Activated CD8-positive, alpha-beta memory T cell treated with anti-CD3 and anti-CD28 coated beads for 24 hours (primary cell): Measurements from ENCODE around the gene PGAP6.

Source experiments
- DNase-seq: peaks from one replicate; pipeline ENCODE4 v3.0.0-alpha.2; 2020

Gene PGAP6

GRCh38 chr16:322476-323143, 59.2 kb downstream of the PGAP6 start:
- no peak for DNase-seq

DNA sequence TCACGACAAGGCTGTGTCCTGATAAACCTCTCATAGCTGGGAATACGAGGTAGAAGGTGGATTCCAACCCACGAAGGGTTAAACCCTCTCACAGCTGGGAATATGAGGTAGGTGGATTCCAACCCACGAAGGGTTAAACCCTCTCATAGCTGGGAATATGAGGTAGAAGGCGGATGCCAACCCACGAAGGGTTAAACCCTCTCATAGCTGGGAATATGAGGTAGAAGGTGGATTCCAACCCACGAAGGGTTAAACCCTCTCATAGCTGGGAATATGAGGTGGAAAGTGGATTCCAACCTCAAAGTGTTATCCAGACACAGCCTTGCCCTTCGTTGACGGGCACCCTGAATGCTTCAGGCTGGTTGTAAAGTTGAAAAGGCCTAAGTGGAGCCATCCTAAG, 60.2 kb downstream of the PGAP6 start:
- no peak for DNase-seq
